Activated effector memory CD4-positive, alpha-beta T cell treated with Interleukin-2 at 50 U/mL for 16 hours (primary cell): Measurements from ENCODE around the gene CENPA.
"Not testable (repeated sequence)": the region's sequence is repeated elsewhere in the genome, so short reads cannot be mapped to it uniquely, and the experiment has no call there.

ENCODE experiments used
- DNase-seq: peaks from one replicate; pipeline ENCODE4 v3.0.0-alpha.2; 2020

Gene CENPA

DNA sequence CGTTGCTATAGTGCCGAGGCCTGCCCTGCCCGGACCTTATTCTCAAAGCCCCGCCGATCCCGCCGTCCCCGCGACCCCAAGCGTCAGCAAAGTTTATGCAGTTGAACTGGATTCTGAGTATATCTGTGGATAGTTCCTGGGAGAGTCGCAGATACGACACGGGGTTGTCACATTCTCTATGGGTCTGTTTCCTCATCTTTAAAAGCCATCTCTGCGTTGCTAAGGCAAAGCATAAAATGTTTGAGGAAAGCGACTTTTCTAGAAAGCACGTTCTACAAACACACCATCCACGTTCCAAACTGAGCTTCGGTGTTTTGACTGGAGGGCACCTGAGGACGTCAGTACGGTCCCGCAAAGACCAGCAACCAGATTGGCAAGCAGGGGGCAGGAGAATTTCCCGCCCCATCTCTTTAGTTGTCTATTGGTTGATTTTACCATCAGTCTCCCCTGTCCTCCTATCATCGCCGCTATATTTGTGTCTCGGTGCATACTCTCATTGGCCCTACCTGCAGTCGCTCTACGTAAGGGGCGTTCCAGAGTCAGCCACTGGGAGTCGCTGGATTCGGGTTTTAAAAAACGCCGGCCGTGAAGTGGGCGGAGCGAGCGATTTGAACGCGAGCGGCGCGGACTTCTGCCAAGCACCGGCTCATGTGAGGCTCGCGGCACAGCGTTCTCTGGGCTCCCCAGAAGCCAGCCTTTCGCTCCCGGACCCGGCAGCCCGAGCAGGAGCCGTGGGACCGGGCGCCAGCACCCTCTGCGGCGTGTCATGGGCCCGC is at the start of gene CENPA:
Gene CENPA (plus strand): TSS at position 626 of the 776 bp plus-strand sequence. CDS start 141 bp downstream, at position 767.
- DNase-seq: peak; percentile 92

DNA sequence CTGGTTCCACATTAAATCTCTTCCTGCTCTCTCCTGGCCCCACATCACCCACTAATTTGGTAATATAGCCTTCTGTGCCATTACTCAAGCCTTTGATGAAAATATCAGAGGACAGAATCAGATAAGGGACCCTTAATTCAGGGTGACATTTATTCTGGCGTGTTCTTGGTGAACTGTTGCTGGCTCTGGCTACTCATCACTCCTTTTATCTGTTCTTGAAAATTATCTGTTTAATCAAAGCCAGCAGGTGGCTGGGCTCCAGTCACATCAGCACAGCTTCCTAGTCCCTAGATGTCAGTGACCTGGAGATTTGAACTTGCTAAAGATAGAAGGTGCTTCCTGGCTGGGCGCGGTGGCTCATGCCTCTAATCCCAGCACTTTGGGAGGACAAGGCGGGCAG is 48.6 kb upstream of the CENPA start:
- DNase-seq: no peak

DNA sequence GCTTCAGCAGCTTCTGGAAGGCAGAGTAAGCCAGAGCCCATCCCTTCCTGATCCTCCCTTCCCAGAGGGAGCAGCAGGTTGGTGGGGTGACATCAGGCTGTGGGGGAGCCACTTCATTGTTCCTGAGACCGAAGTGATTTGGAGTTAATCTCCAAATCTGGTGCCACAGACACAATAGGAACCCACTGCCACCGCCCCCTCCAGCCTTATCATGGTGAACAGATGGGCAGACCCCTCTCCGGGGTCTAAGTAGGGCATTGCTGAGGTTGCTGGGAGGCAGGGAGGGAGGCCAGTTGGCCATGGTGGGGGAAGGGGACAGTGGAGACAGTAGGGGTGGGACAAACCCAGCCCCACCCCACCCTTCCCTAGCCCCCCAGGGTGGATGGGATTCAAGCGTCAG is 47.4 kb upstream of the CENPA start:
- DNase-seq: no peak

DNA sequence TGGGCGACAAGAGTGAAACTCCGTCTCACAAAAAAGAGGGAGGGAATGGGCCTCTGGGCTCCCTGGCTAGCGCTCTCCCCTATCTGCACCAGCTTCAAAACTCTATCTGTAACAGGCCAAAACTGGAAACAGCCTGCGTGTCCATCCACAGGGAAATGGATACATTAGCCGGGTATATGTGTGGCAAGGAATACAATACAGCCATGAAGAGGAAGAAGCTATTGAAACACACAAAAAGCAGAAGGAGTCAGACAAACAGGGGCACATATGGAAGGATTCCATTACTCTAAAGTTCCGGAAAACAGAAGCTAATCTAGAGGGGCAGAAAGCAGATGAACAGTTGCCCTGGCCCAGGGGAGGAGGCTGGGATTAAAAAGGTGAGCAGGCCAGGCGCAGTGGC is 46.3 kb upstream of the CENPA start:
- no peak for DNase-seq

DNA sequence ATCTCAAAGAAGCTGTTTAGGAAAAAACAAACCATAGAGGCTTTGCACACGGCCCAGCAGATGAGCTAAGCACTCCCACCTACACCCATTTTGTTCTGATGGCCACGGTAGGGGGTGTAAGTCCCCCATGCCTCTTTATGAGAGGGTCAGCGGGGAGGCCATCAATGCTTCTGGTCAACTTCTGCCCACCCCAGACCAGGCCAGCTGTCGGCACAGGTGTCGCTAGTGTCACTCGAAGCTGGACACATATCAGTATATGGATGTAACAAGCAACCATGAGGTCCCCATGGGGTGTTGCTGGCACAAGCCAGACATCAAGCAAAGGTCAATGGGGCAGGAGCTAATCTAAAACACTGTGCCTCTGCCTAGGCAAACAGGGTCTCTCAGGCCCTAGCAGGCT is 45.5 kb upstream of the CENPA start:
- DNase-seq: no peak

DNA sequence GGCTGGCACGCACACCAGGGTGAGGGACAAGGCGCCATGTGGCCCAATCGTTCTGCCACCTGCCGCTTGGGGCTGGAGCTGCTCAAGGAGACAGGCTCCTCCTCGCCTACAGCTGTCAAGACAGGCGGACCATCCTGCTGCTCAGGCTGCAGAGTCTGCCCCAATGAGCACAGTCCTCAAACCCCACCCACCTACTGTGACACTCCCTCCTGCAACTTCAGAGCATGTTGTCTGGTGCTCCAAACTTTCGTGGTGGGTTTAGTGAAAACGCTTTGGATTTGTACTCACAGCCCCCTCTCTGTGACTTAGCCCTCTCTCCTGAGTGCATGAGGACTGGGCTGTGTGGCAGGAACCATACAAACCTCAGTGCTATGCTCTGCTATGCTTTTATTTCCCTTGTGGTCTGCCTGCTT is 45.0 kb upstream of the CENPA start:
- no peak for DNase-seq

DNA sequence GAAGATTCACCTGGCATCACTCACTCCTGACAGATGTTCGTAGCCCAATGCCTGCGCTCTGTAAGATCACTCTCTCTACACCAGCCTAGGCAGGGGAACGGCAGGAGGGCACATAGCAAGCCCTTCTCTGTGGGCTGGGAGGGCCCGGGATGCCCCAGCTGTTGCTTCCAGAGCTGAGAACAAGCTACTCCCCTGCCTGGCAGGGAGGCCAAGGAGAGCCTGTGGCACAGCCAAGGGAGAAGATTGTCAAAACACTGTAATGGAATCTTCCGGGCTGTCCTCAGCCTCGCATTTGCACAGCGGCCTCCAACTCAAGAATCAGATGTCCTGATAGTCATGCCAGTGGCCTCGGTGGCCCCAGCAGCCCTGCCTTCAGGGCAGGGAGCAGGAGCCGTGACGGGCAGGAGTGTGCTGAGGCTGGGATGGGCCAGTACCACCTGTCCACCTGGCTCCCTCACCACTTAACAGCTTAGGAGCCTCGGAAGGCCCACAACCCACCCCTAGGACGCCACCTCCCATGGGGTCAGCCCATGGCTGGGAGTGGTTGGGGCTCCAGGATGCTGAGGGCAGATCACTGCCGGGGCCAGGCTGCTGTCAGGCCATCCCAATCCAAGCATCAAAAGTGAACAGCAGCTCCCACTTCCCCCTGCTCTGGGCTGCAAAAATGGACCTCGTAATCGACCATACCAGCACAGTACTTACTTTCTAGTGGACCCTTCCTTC is 43.6 kb upstream of the CENPA start:
- no peak for DNase-seq

DNA sequence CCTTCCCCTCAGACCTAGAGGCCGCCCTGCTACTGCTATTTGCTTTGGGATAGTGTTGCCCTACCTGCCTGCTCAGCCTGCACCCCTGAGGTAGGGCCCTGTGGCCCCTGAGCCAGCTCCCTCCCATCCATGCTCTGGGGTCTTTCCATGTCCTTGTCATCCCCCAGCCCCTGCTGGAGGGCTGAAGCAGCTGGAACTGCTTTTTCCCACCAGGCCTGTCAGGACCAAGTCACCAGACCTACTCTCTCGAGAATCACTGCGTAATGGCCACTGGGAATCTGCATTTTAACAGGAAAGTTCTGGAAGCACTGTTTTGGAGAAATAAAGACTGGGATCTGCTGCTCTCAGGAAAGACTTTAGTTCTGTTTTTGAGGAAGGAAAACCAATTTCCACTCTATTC is 42.0 kb upstream of the CENPA start:
- no peak for DNase-seq

DNA sequence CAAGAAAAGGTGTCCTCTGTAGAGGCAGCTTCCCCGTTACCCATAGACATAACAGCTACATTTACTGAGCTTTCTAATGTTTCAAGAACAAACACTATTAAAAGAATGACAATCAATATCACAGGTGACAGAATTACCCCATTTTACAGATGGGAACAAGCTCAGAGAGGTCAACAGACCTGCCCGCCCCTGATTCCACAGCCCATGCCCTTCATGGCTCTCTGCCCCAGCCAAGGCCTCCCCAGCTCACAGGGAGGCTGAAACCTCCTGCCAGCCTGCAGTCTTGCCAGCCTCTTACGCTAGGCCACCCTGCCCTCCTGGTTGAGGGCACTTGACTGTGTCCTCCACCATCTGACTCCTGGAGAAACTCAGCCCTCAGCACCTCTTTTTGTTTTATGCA is 40.9 kb upstream of the CENPA start:
- DNase-seq: no peak

DNA sequence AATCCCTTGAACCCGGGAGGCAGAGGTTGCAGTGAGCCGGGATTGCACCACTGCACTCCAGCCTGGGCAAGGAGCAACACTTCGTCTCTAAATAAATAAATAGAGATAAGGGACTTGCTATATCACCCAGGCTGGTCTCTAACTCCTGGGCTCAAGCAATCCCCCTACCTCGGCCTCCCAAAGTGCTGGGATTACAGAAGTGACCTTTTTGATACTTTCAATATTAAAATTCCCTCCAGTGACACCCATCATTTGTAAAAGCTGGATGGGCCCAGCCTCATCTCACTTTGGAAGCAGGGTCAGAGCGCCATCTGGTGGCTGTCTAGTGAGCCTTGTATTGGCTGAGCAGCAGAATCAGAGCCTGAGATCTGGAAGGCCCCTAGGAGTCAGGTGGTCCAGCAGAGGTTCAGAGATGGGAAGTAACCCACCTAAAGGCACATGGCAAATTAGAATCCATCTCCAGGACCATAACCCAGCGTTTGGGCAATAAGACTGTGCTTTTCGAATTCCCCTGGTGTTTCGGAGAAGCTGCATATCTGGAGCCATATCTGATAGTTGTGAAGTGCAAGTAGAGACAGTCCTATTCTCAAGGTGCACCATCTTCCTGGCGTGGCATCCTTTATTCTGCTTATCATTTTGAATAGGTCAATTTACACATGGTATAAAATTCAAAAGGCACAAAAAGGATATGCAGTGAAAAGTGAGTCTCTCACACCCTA is 40.1 kb upstream of the CENPA start:
- peak; percentile 51 for DNase-seq

DNA sequence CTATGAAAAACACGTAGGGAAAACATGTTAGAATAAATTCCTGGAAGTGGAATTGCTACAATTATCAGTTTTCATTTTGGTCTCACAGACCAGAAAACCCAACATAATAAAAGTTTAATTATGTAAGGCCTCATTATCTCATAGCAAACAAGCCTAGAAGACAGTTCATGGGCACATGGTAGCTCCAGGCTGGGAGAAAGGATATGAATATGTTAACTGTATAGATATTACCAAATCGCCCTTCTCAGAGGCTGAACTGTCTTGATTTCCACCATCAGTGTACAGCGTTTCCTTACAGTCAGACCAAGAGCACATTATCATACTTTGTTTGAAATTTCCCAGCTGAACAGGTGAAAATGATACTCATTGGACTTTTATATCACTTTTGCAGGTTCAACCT is 38.9 kb upstream of the CENPA start:
- no peak for DNase-seq

DNA sequence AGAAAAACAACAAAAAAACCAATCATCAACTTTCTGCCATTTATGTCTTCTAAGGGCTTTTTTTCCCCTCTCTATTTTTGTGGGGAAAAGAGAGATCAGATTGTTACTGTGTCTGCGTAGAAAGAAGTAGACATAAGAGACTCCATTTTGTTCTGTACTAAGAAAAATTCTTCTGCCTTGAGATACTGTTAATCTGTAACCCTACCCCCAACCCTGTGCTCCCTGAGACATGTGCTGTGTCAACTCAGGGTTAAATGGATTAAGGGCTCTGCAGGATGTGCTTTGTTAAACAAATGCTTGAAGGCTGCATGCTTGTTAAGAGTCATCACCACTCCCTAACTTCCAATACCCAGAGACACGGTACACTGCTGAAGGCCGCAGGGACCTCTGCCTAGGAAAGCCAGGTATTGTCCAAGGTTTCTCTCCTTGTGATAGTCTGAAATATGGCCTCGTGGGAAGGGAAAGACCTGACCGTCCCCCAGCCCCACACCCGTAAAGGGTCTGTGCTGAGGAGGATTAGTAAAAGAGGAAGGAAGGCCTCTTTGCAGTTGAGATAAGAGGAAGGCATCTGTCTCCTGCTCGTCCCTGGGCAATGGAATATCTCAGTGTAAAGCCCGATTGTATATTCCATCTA is 36.0 kb upstream of the CENPA start:
- not testable (repeated sequence) for DNase-seq

DNA sequence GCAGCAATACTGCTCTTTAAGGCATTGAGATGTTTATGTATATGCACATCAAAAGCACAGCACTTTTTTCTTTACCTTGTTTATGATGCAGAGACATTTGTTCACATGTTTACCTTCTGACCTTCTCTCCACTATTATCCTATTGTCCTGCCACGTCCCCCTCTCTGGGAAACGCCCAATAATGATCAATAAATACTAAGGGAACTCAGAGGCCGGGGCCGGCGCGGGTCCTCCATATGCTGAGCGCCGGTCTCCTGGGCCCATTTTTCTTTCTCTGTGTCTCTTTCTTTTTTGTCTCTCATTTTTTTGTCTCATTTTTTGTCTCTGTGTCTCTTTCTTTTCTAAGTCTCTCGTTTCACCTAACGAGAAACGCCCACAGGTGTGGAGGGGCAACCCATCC is 35.4 kb upstream of the CENPA start:
- DNase-seq: not testable (repeated sequence)

DNA sequence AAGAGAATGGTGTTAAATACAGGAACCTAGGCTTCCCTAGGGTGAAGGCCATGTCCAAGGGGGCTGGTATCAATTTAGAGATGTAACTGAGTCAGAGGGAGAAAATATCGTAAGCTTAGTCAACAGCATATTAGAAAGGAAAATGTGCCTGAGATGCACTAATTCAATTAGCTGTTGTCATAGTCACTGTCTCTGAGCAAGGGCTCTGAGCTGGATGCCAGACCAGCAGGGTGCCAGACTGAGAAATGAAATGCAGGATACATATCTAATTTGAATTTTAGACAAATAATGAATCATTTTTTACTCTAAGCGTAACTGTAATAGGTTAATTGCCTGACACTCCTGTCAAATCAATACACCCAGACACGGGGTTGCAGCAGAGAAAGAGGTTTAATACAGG is 33.2 kb upstream of the CENPA start:
- no peak for DNase-seq

DNA sequence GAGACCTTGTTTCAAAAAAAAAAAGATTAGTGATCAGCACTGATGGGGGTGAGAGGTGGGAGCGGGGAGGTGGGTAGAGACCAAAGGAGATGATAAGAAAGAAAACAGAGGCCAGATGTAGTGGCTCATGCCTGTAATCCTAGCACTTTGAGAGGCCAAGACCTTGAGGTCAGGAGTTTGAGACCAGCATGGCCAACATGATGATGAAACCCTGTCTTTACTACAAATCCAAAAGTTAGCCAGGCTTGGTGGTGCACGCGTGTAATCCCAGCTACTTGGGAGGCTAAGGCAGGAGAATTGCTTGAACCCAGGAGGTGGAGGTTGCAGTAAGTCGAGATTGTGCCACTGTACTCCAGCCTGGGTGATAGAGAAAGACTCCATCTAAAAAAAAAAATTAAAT is 31.3 kb upstream of the CENPA start:
- no peak for DNase-seq

DNA sequence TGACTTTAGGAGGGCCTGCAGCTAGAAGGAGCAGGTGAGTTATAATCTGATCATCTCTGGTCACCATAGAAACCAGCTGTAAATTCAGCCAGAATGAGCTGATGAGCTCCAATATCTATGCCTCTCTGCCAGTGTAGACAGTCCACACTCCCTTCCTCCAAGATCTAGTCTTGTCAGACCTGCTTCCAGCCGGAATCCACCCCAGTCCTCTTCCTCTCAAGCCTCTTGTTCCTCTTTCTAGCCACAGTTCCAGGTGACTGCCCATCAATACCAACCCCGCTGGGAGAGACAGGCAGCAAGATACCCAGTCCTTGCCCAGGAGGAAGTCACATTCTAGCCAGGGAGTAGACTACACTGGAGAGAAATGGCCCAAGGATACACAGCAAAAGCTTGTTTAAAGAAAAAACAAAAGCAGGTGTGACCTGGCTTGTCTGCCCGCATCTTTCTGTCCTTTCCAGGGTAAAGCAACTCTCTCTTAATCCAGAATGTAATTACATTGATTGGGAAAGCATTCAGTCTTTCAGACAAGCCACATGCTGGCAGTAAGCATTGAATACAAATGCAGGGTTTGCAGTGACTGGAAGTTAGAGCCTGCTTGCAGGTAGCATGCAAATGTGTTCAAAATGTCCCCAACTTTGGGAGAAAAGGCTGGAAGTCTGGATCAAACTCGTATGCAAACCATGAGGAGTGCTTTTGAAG is 30.7 kb upstream of the CENPA start:
- DNase-seq: no peak

DNA sequence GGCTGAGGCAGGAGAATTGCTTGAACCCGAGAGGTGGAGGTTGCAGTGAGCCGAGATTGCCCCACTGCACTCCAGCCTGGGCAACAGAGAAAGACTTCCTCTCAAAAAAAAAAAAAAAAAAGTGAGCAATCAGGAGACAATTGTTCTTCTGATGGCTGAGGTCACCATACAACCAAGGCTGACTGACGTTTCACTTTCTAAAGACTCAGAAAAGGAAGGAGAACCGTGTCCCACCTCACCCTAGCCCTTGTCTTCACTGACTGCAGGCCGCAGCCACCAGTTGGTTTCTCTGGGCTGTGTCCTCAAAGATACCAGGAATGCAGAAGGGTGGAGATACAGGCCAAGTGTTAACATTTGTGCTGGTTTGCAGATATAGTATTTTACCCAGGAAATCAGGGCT is 29.5 kb upstream of the CENPA start:
- DNase-seq: no peak

DNA sequence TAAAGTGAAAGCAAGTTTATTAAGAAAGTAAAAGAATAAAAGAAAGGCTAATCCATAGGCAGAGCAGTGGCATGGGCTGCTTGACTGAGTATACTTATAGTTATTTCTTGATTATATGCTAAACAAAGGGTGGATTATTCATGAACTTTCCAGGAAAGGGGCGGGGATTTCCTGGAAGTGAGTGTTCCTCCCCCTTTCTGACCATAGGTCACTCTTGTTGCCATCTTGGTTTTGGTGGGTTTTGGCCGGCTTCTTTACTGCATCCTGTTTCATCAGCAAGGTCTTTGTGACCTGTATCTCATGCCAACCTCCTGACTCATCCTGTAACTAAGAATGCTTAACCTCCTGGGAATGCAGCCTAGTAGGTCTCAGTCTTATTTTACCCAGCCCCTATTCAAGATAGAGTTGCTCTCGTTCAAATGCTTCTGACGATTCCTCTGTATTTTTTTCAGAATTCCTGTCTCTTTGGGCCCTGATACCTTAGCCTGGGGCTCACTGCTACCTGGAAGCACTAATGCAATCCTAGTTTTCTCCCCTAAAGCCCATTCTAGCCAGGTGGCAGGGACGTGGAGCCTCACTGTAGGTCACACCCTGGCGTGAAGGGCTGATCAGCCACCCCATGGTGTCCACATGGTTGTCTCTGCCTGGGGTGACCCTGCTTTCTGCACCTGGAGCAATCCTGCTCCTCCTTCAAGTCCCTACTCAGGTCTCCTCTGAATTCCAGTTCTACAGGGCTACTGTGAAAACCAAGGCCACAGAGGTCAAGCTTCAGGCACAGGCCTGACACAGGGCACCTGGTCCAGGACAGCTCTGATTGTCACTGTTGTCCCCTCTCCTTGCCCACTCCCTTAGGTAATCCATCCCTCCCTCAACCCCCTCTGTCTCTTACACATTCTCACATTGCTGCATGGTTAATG is 27.7 kb upstream of the CENPA start:
- DNase-seq: no peak

DNA sequence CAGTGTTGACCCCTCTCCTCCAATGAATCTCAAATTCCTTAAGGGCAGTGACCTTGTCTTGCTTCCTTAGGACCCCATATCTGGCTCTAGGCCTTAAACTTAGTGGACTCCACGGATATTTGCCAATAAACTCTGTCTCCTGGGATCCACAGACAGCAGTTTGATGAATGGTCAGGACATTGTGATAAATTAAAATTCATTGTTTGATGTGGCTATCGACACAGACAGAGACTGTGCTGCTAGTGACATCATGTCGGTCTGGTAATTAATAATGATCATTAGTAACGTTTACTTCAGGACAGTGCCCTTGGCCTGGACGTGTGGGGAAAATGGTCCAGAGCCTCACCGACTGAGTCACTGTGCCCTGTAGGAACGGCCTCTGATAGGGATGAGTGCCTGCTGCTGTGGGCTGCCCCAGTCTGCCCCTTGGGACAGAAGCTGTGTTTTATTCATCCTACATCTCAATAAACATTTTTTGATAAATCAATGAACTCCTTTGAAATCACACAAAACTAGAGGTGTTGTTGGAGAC is 27.0 kb upstream of the CENPA start:
- DNase-seq: no peak

DNA sequence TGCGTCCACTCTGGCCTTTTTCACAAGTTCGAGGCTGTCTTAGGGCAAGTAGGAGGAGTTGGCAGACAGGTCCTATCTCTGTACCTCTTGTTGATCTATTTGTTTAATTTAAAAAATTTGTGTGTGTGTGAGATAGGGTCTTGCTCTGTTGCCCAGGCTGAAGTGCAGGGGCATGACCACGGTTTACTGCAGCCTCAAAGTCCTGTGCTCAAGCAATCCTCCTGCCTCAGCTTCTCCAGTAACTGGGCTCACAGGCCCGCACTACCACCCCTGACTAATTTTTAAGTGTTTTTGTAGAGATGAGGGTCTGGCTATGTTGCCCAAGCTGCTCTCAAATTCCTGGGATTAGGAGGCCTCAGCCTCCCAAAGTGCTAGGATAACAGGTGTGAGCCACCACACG is 26.0 kb upstream of the CENPA start:
- no peak for DNase-seq

DNA sequence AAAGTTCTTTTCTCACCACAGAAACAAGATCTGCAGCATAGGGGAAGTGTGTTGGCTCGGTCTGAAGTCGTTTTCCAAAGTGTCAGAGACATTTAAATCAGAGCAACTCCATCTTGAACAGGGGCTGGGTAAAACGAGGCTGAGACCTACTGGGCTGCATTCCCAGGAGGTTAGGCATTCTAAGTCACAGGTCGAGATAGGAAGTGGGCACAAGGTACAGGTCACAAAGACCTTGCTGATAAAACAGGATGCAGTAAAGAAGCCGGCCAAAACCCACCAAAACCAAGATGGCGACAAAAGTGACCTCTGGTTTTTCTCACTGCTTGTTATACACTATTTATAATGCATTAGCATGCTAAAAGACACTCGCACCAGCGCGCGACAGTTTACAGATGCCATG is 24.9 kb upstream of the CENPA start:
- DNase-seq: not testable (repeated sequence)
